Activated naive CD4-positive, alpha-beta T cell treated with Interleukin-2 at 50 U/mL for 16 hours (primary cell): ENCODE results near the gene PAX7.

ENCODE experiments used
- DNase-seq: peaks from one replicate; pipeline ENCODE4 v3.0.0-alpha.2; 2020

PAX7 gene

DNA sequence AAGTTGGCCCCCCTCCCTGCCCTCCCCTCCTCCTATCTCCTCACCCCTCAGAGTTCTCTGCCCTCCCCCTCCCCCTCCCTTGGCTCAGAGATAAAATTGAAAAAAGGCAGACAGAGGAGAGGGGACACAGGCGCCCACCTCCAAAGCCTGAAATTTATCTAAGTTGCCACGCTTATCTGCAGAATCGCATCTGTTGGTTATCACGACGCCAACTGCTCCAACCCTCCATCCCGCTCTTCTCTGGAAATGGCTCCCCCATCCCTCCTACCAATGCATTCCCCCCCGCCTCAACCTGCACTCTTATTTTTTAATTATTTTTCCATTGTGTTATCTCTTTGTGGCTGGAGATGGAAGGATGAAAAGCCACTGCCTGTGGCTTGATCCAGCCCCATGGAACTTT is 138.5 kb downstream of the PAX7 start:
- DNase-seq = no peak

GRCh38 chr1:18770799-18771198 is 140.2 kb downstream of the PAX7 start:
- no peak for DNase-seq

- no peak for DNase-seq
Measured at GRCh38 chr1:18773753-18774152, 143.1 kb downstream of the PAX7 start.

DNA sequence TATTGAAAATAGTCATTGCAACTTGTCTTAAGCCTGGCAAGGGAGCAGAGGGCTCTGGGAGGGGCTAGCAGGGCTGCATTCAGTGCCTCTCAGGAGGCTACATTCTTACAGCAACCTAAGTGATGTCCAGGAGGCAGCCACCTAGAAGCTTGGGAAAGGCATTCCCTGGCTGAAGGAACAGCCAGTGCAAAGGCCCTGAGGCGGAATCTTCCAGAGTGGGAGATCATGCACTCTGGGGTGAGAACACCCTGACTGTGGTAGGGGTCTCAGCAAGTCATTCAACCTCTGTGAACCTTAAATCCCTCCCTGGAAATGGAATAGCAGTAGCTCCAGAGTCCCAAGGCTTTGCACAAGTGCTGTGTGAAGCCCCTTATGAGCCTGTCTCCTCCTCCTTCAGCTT is 144.7 kb downstream of the PAX7 start:
- no peak for DNase-seq

- no peak for DNase-seq
Measured at GRCh38 chr1:18776777-18777176, 146.1 kb downstream of the PAX7 start.

- no peak for DNase-seq
Measured at GRCh38 chr1:18778437-18778836, 147.8 kb downstream of the PAX7 start.

DNA sequence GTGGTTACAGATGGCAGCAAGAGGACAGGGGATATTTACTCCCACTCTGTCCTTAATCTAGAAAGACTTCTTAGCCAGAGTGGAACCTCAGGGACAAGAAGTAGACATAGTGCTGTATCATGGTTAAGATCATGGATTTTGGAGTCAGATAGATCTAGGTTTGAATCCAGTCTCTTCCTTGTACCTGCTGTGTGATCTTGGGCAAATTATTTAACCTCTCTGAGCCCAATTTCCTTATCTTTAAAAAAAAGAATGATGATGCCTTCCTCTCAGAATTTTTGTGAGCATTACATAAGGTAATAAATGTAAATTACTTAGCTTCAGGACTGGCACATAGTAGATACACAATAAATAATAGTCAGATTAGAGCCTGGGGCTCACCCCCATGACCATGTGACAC is 150.4 kb downstream of the PAX7 start:
- DNase-seq = no peak

GRCh38 chr1:18783705-18784481 is 153.2 kb downstream of the PAX7 start:
- no peak for DNase-seq

DNA sequence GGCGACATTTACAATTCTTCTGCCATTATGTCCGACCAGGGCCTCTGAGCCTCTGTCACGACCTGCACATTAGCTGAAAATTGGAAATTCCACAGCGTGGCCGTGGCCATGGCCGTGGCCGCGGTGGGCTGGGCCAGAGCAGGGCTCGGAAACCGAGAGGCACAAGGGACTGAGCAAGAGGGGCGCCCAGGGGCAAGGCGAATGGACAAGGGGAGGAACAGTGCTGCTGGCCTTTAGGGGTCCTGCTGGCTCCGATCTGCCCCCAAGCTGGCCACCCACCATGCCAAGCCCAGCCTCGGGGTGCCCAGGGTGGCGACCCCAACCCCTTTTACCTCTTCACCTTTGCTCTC is 153.8 kb downstream of the PAX7 start:
- DNase-seq = no peak

DNA sequence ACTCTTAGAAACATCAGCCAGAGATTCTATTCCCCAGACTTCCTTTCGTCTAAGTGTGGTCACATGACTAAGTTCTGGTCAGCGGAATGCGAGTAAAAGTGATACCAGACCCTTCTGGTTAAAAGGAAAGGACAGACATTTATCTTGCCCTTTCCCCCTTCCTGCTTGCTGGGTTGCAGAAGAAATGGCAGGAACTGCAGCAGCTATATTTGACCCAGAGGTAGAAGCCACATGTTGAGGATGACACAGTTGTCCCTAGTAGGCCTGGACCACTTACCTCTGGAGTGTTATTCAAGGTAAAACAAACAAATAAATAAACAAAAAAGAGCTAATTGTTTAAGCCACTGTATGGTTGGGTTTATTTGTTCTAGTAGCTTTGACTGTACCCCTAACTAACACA is 155.5 kb downstream of the PAX7 start:
- DNase-seq = no peak

DNA sequence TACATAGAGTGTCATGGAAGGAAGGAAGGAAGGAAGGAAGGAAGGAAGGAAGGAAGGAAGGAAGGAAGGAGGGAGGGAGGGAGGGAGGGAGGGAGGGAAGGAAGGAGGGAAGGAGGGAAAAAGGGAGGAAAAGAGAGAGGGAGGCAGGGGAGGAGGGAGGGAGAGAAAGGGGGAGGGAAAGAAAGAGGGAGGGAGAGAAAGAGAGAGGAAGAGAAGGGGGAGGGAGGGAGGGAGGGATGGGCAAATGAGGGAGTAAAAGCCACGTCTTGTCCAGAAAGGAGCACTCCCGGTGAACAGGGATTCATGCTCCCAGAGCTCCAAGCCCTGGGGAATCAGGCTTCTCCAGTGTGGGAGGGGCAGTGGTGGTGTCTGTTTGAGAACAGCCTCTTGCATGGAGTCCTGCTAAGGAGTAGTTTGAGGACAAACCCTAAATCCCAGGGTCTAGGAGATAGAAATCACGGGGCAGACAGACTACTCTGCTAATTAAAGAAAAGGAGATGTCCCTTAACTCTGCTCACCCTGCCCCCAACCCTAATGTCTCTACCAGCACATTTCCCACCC is 157.3 kb downstream of the PAX7 start:
- no peak for DNase-seq

DNA sequence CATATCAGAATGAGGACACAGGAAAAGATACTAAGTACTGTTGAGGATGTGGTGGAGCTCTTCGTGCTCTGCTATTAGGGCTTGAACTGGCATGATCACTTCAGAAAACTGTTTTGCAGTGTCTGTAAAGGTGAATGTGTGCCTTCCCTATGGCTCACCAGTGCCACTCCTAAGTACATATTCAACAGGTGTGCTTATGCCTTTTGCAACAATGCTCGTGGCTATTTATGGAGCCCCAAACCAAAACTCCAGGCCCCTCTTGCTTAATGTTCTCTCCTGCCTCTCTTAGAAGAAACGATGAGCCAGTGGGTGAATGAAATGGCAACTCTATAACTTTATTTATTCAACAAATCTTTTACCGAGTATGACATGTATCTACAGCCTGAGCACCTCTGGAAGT is 158.6 kb downstream of the PAX7 start:
- no peak for DNase-seq

DNA sequence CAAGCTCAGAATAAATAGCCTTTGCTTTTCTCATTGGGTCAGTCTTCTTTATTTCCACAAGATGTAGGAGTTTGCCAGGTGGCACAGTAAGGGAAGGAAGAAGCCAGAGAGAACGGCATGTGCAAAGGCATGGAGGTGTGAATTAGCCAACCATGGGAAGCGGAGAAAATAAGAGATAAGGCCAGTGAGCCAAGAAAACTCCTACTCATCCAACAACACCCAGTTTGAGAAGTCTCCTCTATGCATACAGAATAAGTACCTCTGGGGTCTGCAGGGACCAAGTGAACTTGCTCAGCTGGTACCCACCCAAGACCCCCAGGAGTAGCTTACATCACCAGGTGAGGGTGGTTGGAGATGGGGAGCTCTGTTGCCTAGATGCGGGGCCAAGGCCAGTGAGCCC is 162.1 kb downstream of the PAX7 start:
- no peak for DNase-seq

DNA sequence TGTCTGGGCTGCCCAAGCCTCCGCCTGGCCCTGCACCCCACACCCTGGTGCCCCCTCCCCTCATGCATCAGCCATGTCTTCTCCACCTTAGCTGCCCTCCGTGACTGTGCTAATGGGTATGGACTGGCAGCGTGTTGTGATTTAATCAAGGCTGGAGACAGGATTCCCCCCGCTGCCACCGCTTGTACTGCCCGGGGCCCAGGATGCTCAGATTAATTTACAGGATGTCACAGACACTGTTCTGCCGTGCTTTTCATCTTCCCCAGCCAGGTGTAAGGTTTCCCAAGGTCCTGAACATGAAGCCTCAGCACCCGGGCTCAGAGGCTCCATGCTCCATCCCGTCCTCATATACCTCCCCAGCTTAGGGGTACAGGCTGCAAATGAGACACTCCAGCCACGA is 162.5 kb downstream of the PAX7 start:
- no peak for DNase-seq

DNA sequence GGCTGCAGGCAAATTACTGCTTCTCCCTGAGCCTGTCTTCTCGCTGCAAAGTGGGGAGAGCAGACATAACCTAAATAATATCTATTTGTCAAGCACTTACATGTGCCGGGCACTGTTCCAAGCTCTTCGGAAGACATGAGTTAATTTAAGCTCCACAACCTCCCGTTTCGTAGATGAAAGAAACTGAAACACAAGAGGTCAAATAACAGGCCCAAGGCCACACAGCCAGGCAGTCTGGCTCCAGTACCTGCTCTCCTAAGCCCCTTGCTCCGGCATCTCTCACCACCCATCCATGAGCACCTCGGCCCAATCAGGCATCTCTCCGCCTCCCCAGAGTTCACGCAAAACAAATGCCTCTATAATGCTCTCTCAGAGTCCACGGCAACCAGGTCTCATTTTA is 163.4 kb downstream of the PAX7 start:
- DNase-seq = no peak

- DNase-seq = no peak
Measured at GRCh38 chr1:18794561-18794960, 163.9 kb downstream of the PAX7 start.

DNA sequence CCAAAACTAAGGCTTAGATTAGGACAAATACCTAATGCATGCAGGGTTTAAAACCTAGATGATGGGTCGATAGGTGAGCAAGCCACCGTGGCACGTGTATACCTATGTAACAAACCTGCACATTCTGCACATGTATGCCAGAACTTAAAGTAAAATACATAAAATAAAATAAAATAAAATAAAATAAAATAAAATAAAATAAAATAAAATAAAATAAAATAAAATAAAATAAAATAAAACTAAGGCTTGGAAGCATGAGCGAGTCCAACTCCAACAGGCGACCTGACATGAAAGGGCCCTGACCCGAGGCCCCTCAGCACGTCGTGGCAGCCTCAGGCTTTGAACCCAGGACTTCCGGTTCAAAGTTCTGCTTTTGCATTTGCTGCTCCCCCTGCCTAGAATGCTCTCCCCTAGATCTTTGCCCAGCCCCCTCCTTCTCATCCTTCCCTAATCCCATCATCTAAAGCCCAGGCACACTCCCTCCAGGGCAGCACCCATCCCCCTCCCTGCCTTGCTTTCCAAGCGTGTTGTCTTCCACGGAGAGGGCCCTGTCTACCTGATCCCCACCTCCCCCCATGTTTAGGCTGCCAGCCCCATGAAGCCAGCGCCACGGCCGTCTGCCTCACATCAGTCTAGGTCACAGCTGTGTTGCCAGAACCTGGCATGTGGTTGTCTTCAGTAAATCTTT is 164.5 kb downstream of the PAX7 start:
- DNase-seq = no peak

- DNase-seq = no peak
Measured at GRCh38 chr1:18796950-18797349, 166.3 kb downstream of the PAX7 start.
